BJ (cell line): ENCODE results near the gene PLET1. TPM values are rescaled to one million over a fixed set of nuclear protein-coding genes. Genes with fewer than 3 reads are reported as not detected.
A peak's percentile ranks its signal among the peaks of the same experiment; 100 is the strongest.

Source experiments
- CTCF ChIA-PET: fragments of 350-600 bp; formaldehyde crosslinking; extraction: SDS; loops from one replicate; lab custom pipeline; 2021; ENCODE audit warnings: antibody characterized with exemption, inconsistent platforms; lab: Yijun Ruan, JAX
- POLR2A ChIA-PET: fragments of 300-600 bp; sonication (Branson Sonifier 250); formaldehyde crosslinking; extraction: SDS; loops from one replicate; lab custom pipeline; 2021; ENCODE audit warnings: antibody characterized with exemption; lab: Charles Lee
- DNase-seq: peaks from one replicate; pipeline ENCODE4 v3.0.0-alpha.2; 2011; ENCODE audit warnings: low read depth
- H3K27me3 ChIP-seq: 2 replicates; pipeline ENCODE4 v1.6.0; 2011; ENCODE audit warnings: low read length; ENCODE audit not compliant: control insufficient read depth, insufficient read depth
- H3K36me3 ChIP-seq: 2 replicates; pipeline ENCODE4 v1.5.1; 2011; ENCODE audit warnings: low read length; ENCODE audit not compliant: control insufficient read depth, insufficient read depth
- H3K4me3 ChIP-seq: 2 replicates; pipeline ENCODE4 v1.5.1; 2011; ENCODE audit warnings: low read depth, mild to moderate bottlenecking, control low read depth, low read length
- CTCF ChIP-seq: IDR thresholded peaks from 2 replicates; pipeline ENCODE4 v1.5.1; 2011; ENCODE audit warnings: low read depth, mild to moderate bottlenecking, control low read depth, inconsistent platforms, low read length, moderate library complexity; ENCODE audit not compliant: insufficient read depth
- polyA plus RNA-seq: library from polyadenylated mRNA; depleted of rRNA; stranded (reverse); fragments of >200 nt; gene quantifications from 2 replicates; pipeline ENCODE4 v1.2.3, GENCODE V29; 2011

PLET1 gene
- polyA plus RNA-seq, 1 experiment: not detected

GRCh38 chr11:112285841-112286311 lies 25.2 kb upstream of the PLET1 start:
- DNase-seq: no peak
- POLR2A ChIA-PET: no interaction called here

DNA sequence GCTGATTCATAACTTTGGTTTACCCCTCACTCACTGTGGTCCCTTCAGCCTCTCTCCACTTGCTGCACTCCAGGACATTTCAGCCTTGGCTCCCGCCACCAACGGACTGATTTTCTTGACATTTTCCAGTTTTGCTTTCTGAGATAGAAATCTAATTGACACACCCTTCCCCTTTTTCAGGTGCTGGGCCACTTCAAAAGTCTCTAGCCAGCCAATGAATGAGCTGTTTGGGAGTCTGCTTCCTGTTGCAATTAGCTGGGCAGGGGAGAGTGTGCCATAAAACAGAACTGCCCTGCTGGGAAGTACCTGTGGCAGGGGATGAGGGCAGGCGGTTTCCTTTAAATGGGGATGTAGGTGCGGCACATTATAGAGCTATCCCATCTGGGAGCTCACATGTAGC lies 21.1 kb upstream of the PLET1 start:
- POLR2A ChIA-PET: no interaction called here

More at GRCh38 chr11:112285841-112286311, 25.2 kb upstream of the PLET1 start:
- Histone ChIP-seq H3K36me3 (no peaks in the 10 kb centered on the region), H3K4me3 (no peak overlapping the region), H3K27me3 (peaks cover 1% of the 10 kb centered on the region; the same call in 1 of the 2 replicates)
- CTCF ChIA-PET: interaction anchor here (1.5 to 19.5 kb wide), 3 partner anchors 64 to 1004 kb away, joined by 3 to 560 read pairs (median 4); partner anchors contain the start of gene PTS
- no peak for TF ChIP-seq CTCF

DNA sequence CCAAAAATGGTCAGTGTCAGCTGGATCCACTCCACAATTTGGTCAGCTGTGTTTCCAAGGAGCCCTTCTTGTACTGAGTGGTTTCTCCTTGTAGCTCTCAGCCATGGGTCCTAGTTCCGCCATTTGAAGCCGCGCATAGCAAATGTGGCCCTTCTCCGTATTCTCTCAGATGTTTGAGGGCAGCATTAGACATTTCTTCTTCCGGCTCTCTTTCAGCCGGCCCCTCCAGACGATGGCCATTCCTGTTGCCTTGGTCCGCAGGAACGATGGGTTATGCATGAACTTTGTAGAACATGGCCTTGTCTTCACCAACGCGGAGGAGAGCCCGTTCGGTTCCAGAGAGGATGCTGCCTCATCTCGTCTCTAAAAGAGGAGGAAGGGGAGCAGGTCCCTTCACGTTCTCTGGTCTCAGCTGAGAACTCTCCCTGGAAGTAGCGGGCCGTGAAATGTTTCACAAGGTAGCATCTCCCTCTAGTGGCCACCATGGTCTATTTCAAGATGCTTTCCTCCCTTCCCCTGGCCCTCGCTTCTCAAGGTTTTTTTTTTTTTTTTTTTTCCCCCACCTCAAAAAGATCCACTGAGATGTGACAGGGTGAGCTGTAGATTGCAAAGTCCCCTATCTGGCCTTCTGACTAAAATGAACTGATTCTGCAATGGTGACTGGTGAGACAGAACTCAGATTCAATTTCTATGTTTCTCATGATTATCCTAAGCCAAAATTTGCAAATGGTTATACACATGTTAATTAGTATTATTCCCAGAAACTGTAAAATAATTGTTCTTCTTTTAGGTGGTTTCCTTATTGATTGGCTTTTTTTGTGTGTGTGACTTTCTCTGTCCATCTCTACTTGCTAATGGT lies 19.8 kb upstream of the PLET1 start:
- no peaks in the 10 kb centered on the region for H3K36me3 ChIP-seq
- ChIA-PET POLR2A (interaction anchor here (0.7 to 1.1 kb wide), 2 partner anchors 10 to 59 kb away, joined by 5 to 16 read pairs; no protein-coding TSS in a partner anchor), CTCF (interaction anchor here (0.6 to 19.5 kb wide), 44 partner anchors 9 to 1009 kb away, joined by 3 to 560 read pairs (median 4); partner anchors contain the start of genes BCO2, PTS, SDHD and TIMM8B)
- TF ChIP-seq CTCF: peak; percentile 79
- peak overlapping the region; percentile 33 for H3K4me3 ChIP-seq
- no peak for DNase-seq
- peaks cover 1% of the 10 kb centered on the region; the same call in 1 of the 2 replicates for H3K27me3 ChIP-seq

More for the DNA sequence above, 21.1 kb upstream of the PLET1 start:
- Histone ChIP-seq H3K27me3 (peaks cover 1% of the 10 kb centered on the region; the same call in 1 of the 2 replicates), H3K36me3 (no peaks in the 10 kb centered on the region), H3K4me3 (no peak overlapping the region)
- no peak for TF ChIP-seq CTCF
- CTCF ChIA-PET: interaction anchor here (0.9 to 19.5 kb wide), 10 partner anchors 24 to 350 kb away, joined by 3 to 560 read pairs (median 4); partner anchors contain the start of genes IL18 and PTS
- DNase-seq: no peak

- no peak for DNase-seq
- peak; percentile 94 for TF ChIP-seq CTCF
- POLR2A ChIA-PET: interaction anchor here (0.7 to 1.1 kb wide), 2 partner anchors 9 to 59 kb away, joined by 5 to 16 read pairs; no protein-coding TSS in a partner anchor
- H3K27me3 ChIP-seq: peaks cover 1% of the 10 kb centered on the region; the same call in 1 of the 2 replicates
- H3K36me3 ChIP-seq: no peaks in the 10 kb centered on the region
- H3K4me3 ChIP-seq: peak overlapping the region; percentile 33
- CTCF ChIA-PET: interaction anchor here (0.6 to 19.5 kb wide), 44 partner anchors 9 to 1010 kb away, joined by 3 to 560 read pairs (median 4); partner anchors contain the start of genes BCO2, PTS, SDHD and TIMM8B
These were observed 19.2 kb upstream of the PLET1 start for GRCh38 chr11:112279901-112280267.
